CD4-positive, alpha-beta T cell treated with Interleukin-1 beta for 1 hour (primary cell): ENCODE measurements around the gene ALOX5.
"Not testable (repeated sequence)": the region's sequence is repeated elsewhere in the genome, so short reads cannot be mapped to it uniquely, and the experiment has no call there.

ENCODE experiments used
- DNase-seq, 2 donors: peaks; one replicate each; pipeline ENCODE4 v3.0.0-alpha.2; 2020 to 2022

Gene ALOX5

GRCh38 chr10:45408421-45409319 lies 34.7 kb downstream of the ALOX5 start:
- no peak for DNase-seq

GRCh38 chr10:45409347-45409746 lies 35.3 kb downstream of the ALOX5 start:
- not testable (repeated sequence) for DNase-seq

- DNase-seq = no peak
These were observed 35.8 kb downstream of the ALOX5 start for GRCh38 chr10:45409782-45410181.

- no peak for DNase-seq
These were observed 36.4 kb downstream of the ALOX5 start for GRCh38 chr10:45410489-45410806.

- DNase-seq = no peak
These were observed 37.0 kb downstream of the ALOX5 start for GRCh38 chr10:45410807-45411606.

- DNase-seq = no peak
These were observed 37.6 kb downstream of the ALOX5 start for GRCh38 chr10:45411607-45411940.

- not testable (repeated sequence) for DNase-seq
These were observed 41.0 kb downstream of the ALOX5 start for GRCh38 chr10:45415062-45415461.

GRCh38 chr10:45416603-45417002 lies 42.6 kb downstream of the ALOX5 start:
- DNase-seq = no peak

GRCh38 chr10:45417746-45418145 lies 43.7 kb downstream of the ALOX5 start:
- DNase-seq = no peak

- DNase-seq = no peak
These were observed 44.4 kb downstream of the ALOX5 start for GRCh38 chr10:45418417-45418848.

- DNase-seq = peak; percentile 45 to 59
These were observed 45.0 kb downstream of the ALOX5 start for GRCh38 chr10:45418849-45419675.

GRCh38 chr10:45419676-45420025 lies 45.6 kb downstream of the ALOX5 start:
- DNase-seq = no peak

- DNase-seq = peak; percentile 48 to 65
These were observed 46.6 kb downstream of the ALOX5 start for GRCh38 chr10:45420453-45421192.

- DNase-seq = peak in 1 of 2 donors; percentile 25
These were observed 47.4 kb downstream of the ALOX5 start for GRCh38 chr10:45421221-45422097.

GRCh38 chr10:45422207-45422865 lies 48.3 kb downstream of the ALOX5 start:
- DNase-seq = no peak

- no peak for DNase-seq
These were observed 49.0 kb downstream of the ALOX5 start for GRCh38 chr10:45422866-45423659.

GRCh38 chr10:45423976-45424499 lies 50.0 kb downstream of the ALOX5 start:
- DNase-seq = no peak

- no peak for DNase-seq
These were observed 50.8 kb downstream of the ALOX5 start for GRCh38 chr10:45424668-45425404.
